IMR-90 (cell line): ENCODE results near the gene HDAC3.

Experiments used
- BHLHE40 ChIP-seq: fragments of 150-350 bp; IDR thresholded peaks from 2 replicates; pipeline ENCODE4 v1.6.1; 2016; ENCODE audit warnings: mild to moderate bottlenecking, low read depth, low read length
- ELK1 ChIP-seq: fragments of 150-350 bp; IDR thresholded peaks from 2 replicates; pipeline ENCODE4 v1.6.1; 2016; ENCODE audit warnings: low read depth, mild to moderate bottlenecking, low read length, moderate library complexity, borderline replicate concordance
- POLR2A ChIP-seq: IDR thresholded peaks from 2 replicates; pipeline ENCODE4 v1.6.1; 2012; ENCODE audit warnings: mild to moderate bottlenecking, low read depth, low read length
- RAD21 ChIP-seq: IDR thresholded peaks from 2 replicates; pipeline ENCODE4 v1.6.1; 2012; ENCODE audit warnings: low read length, improper control_type of control experiment
- RCOR1 ChIP-seq: IDR thresholded peaks from 2 replicates; pipeline ENCODE4 v1.6.1; 2012; ENCODE audit warnings: mild to moderate bottlenecking, low read length, improper control_type of control experiment; ENCODE audit not compliant: insufficient replicate concordance
- SMC3 ChIP-seq: fragments of 150-350 bp; IDR thresholded peaks from 2 replicates; pipeline ENCODE4 v1.6.1; 2016; ENCODE audit warnings: low read depth, mild to moderate bottlenecking, antibody characterized with exemption, low read length, moderate library complexity
- TF ChIP-seq, protein P1 (sequence below): conservative IDR thresholded peaks from 2 replicates; pipeline ENCODE4 v1.5.1; 2012; ENCODE audit warnings: mild to moderate bottlenecking, low read depth, low read length, improper control_type of control experiment

DNA sequence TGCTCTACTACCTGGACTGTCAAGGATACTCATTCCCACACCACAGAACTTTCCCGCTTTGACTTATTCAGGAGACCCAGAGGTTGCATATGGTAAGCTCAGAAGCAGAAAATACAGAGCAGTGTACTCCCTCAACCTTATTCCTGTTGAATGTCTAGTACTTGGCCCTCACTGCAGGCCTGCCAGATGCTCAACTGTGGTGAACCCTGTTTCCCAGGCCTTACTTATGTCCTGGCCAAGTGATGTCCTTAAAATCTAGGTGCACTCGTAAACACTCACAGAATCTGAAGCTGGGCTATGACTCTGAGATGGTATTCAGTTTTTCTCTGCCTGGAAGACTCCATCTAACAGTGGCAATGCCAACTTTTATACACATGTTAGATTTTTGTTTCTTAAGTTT is 38.8 kb downstream of the HDAC3 start:
- TF ChIP-seq, protein P1, sequence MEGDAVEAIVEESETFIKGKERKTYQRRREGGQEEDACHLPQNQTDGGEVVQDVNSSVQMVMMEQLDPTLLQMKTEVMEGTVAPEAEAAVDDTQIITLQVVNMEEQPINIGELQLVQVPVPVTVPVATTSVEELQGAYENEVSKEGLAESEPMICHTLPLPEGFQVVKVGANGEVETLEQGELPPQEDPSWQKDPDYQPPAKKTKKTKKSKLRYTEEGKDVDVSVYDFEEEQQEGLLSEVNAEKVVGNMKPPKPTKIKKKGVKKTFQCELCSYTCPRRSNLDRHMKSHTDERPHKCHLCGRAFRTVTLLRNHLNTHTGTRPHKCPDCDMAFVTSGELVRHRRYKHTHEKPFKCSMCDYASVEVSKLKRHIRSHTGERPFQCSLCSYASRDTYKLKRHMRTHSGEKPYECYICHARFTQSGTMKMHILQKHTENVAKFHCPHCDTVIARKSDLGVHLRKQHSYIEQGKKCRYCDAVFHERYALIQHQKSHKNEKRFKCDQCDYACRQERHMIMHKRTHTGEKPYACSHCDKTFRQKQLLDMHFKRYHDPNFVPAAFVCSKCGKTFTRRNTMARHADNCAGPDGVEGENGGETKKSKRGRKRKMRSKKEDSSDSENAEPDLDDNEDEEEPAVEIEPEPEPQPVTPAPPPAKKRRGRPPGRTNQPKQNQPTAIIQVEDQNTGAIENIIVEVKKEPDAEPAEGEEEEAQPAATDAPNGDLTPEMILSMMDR: no peak
- TF ChIP-seq RCOR1 (no peak), RAD21 (no peak), SMC3 (no peak), ELK1 (no peak), POLR2A (no peak), BHLHE40 (no peak)
